NK-92 treated with Interleukin-12 subunit alpha and Interleukin-12 subunit beta, amount 100 ng/mL, for 24 hours (cell line): ENCODE data around the gene SLC9C2.
"Not testable (repeated sequence)": the region's sequence is repeated elsewhere in the genome, so short reads cannot be mapped to it uniquely, and the experiment has no call there.

Source experiments
- DNase-seq: peaks from one replicate; lab custom pipeline; 2025; lab: John Stamatoyannopoulos, UW

The SLC9C2 gene

DNA sequence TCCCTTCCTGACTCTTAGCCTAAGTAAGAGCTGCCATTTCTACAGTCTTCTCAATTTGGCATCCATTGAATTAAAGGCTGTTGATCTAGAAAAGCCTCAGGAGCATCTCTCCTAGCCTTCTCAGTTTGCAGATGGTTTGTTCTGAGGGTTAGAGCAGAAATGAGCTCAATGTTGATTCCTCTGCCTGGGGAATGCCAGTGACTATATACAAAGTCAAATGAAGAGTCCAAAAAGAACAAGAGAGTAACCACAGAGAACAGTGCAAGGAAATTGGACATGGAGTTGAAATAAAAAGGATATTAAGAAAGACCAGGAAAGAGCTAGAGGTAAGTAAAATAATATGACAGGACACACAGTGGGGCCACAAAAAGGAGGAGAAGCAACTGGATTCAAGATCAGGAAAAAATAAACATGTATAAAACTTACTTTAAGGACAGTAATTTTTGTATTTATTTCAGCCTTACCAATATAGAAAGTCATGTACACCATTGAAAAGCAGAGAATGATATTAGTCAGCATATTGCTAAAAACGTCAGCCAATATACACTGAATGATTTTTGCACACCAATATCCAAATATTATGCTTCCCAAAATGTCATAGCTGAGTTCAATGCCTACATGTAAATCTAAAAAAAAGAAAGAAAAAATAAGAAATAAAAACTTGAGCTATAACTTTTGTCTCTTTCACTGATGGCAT, 21.3 kb downstream of the SLC9C2 start:
- DNase-seq: no peak

DNA sequence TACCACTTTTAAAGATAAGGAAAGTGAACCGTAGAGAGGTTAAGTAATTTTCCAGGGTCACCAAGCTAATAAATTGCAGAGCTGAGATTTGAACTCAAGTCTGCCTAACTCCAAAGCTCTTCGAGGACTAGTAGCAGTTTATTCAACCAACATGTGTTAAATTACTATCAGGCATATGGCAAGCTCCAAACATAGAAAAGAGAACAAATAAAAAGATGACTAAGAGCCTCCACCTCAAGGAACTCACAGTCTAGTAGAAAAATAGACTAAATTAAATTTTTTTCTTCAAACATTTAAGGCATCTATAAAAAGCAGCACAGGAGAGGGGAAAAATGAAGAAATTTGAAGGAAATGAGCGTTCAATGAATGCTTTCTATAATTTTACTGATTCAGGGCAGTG, 22.2 kb downstream of the SLC9C2 start:
- no peak for DNase-seq

- DNase-seq: no peak
These were observed 22.8 kb downstream of the SLC9C2 start for GRCh38 chr1:173580071-173580470.

DNA sequence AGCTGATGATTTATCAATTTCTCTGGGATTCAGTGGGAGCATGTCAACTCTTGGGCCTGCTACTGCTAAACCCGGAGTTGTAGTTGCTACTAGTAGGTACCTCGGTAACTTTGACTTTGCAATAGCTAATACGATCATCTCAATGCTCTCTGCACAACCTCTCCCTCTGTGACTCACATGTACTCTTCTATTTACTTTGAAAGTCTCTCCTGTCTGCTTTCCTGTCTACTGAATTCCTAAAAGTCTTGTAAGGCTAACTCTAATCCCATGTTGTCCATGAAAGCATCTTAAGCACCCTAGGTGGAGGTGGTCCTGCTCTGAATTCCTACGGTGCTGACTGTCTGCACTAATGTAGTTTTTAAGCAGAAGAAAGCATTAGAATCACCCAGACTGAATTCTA, 29.3 kb downstream of the SLC9C2 start:
- DNase-seq: no peak

DNA sequence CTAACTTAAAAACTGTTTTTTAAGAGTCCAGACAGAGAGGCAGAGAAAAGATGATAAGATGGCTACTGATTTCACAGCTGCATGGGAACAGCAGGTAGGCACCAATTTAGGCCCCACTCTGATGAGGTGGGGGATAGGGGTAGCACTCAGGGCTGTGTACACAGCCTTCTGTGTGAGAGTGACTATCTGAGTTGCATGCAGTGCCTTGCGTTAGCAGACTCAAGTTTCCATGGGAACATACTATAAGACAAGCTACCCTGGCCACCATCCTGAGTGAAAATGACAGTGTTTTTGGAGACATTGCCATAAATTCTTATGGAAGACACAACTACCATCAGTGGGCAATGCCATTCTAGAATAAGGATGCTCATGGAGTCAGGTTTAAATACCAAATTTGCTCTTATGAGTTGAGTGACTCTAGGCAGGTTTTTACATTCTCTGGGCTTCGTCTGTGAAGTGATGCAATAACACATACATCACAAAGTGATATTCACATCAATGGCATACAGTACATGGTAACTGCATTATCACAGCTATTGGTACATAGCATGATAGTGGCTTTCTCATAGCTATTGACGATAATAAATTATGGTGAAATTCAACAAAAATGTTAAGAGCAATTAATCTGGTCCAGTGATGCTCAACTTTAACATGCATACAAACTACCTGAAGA, 30.5 kb downstream of the SLC9C2 start:
- no peak for DNase-seq

DNA sequence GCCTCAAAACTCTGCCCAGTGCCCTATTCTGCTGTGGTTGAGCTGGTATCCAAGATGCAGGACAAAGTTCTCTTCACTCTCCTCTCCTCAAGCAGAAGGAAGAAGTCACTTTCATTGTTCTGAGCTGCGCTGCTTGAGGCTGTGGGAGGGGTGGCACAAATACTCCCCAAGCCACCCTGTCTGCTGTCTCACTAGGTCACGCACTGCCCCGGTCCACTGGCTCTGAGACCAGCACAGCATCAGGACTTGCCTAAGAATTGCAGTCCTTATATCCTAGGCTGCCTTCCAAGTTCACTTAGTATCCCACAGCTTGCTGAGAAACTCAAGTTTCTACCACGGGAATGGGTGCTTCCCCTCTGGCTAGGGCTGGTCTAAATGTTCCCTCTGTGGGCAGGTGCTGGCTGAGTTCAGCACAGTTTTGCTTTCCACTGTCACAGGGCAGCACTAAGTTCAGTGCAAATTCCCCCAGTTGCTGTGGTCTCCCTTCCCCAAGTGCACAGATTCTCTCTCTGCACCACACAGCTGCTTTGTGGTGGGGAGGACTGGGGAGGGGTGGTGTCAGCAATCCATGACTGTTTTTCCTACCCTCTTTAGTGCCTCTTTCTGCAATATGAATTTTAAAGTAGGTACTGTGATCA, 32.4 kb downstream of the SLC9C2 start:
- DNase-seq: no peak

DNA sequence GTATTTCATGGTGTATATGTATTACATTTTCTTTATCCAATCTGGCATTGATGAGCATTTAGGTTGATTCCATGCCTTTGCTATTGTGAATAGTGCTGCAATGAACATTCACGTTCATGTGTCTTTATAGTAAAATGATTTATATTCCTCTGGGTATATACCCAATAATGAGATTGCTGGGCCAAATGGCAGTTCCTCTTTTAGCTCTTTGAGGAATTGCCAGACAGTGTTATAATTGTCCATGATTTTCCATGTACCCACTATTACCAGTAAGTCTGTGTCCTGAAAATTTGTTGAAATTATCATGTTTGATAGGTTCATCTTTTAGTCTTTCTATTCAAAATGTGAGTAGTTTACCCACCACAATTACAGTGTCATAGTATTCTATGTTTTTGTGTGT, 34.4 kb downstream of the SLC9C2 start:
- no peak for DNase-seq

GRCh38 chr1:173563846-173564245, 39.0 kb downstream of the SLC9C2 start:
- DNase-seq: not testable (repeated sequence)

- DNase-seq: no peak
These were observed 40.1 kb downstream of the SLC9C2 start for GRCh38 chr1:173562813-173563212.

DNA sequence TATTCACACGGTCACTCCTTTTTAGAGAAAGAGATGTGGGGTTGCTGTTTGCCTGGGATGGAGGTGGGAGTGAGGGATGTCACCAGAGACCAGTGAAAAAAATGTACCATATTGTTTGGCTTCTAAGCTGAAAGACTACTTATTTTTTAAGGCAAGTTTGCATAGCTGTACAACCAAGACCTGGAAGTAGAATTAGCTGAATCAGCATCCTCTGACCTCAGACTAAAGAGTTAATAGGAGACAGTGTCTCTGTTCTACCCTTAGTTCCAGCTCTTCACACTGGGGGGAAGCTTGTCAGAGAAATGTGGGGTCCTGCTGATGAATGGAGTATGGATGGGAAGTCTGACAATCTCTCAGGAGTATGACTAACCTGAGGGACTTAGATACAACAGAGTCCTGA, 41.6 kb downstream of the SLC9C2 start:
- no peak for DNase-seq

GRCh38 chr1:173560285-173560880, 42.5 kb downstream of the SLC9C2 start:
- DNase-seq: no peak

GRCh38 chr1:173555651-173556305, 47.1 kb downstream of the SLC9C2 start:
- no peak for DNase-seq

GRCh38 chr1:173554541-173555250, 48.2 kb downstream of the SLC9C2 start:
- no peak for DNase-seq

DNA sequence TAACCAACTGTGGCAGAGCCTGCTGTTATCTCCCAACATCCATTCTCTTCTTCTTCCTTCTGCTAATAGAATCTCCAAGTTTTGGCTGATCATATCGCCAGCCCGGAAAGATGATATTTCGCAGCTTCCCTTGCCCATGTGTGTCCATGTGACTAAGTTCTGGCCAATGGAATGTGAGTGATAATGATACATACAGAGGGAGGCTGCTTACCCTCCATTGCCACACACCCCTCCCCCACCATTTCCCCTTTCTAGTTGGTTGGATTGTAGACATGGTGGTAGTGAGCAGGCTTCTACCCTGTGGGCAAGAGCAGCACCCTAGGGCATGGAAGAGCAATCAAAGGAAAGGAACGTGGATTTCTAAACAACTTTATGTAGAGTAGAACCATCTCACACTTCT, 48.8 kb downstream of the SLC9C2 start:
- DNase-seq: no peak

GRCh38 chr1:173553312-173553711, 49.6 kb downstream of the SLC9C2 start:
- DNase-seq: no peak

DNA sequence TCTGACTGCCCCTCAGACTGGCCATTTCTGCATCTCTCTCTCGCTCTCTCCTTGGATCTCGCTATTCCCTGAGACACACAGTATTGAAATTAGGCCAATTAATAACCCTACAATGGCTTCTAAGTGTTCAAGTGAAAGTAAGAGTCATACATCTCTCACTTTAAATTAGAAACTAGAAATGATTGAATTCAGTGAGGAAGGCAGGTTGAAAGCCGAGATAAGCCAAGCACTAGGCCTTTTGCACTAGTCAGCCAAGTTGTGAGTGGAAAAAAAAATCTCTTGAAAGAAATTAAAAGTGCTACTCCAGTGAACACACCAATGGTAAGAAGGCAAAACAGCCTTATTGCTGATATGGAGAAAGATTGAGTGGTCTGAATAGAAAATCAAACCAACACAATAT, 51.2 kb downstream of the SLC9C2 start:
- DNase-seq: no peak

DNA sequence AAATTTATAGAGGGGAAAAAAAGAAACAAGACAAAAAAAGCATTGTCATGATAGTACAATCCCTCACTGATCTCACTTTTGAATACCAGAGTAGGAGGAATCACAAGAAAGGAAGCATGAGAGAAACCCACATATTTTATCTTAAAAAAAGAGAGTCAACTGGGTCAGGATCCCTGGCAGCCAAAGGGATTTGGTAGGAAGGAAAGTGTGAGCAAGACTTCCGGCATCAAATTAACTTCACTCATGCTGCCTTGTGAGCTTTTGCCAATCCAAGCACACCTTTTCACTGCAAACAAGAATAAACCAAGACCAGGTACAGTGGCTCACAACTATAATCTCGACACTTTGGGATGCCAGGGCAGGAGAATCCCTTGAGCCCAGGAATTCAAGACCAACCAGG, 53.1 kb downstream of the SLC9C2 start:
- no peak for DNase-seq

- DNase-seq: no peak
These were observed 57.2 kb downstream of the SLC9C2 start for GRCh38 chr1:173545688-173546087.

- DNase-seq: no peak
These were observed 66.6 kb downstream of the SLC9C2 start for GRCh38 chr1:173536223-173536622.

DNA sequence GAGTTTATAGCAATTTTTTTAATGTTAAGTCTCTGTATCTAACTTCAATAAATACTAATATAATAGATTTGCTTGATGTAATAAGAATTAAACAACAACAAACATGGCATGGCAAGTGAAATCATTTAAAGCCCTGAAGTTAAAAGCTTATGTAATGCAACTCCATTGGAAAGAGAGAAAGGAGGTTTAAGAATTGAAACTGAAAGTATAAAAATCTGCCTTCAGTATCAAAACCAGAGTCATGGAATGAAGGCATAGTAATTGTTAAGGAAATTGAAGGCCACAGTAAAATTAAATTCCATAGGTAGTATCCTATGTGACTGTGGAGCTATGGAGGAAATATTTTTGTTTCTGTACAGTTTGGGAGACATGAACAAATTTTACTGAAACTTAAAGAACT, 70.6 kb downstream of the SLC9C2 start:
- no peak for DNase-seq

DNA sequence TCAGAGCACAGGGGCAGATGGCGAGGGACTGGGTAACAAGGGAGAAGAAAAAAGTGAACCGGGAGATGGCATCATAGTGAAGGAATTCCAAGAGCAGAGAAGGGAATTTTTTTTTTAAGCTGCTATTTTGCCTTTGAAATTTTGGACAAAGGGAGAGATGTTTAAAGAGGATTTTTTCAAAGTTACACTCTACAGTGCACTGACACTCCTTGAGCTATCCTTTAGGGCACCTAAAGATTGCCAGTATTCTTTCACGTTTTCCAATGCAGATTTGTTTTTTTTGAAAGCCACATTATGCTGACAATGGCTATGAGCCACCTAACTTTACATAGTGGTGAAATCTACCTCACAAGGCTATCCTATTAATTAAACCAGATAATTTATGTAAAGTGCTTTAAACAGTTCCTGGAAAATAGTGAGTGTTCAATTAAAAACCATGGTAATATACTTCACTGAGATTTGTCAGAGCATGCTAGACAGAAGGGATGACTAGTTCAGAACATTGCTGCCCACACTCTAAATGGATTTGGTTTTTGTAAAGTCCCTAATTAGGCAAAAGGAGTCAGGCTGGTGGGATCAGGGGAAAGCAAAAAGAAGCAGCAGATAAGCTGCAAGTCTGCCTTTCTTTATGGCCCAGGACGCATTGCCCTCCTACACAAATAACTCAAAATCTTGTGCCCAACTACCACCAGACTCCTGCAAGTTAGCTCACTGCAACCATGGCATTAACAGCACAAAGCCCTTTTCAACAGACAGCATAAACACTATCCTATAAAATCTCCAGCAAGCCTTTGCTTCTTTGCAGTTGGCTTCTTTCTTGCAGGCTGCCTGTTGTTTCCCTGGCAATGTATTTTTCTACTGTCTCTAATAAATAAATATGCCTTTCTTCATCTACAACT, 71.8 kb downstream of the SLC9C2 start:
- no peak for DNase-seq
